Neural progenitor cell (in vitro differentiated cells): ENCODE data around the gene TBXAS1.

Experiments
- CTCF ChIP-seq: fragments of 200-600 bp; sonication (generic); IDR thresholded peaks from 2 replicates; pipeline ENCODE4 v1.5.1; 2017; ENCODE audit warnings: antibody characterized with exemption, mild to moderate bottlenecking
- EZH2 ChIP-seq: fragments of 200-600 bp; sonication (generic); IDR thresholded peaks from 2 replicates; pipeline ENCODE4 v1.6.1; 2017; ENCODE audit warnings: antibody characterized with exemption, mild to moderate bottlenecking, moderate library complexity

- TF ChIP-seq CTCF (no peak), EZH2 (no peak)
These were observed 158.8 kb downstream of the TBXAS1 start for GRCh38 chr7:139987691-139988516.
